WTC11 (cell line): ENCODE results near the gene KAT6B. TPM values are rescaled to one million over a fixed set of nuclear protein-coding genes. Genes with fewer than 3 reads are reported as not detected.

ENCODE experiments used
- ATAC-seq: fragments of 200-7000 bp; cut with Tn5 transposase; 2 replicates; pipeline ENCODE4 v1.10.0; 2021; ENCODE audit warnings: mild to moderate bottlenecking, moderate library complexity
- CTCF ChIA-PET: fragments of 300-600 bp; sonication (Branson Sonifier 250); formaldehyde crosslinking; loops from one replicate; lab custom pipeline; 2021; ENCODE audit warnings: antibody characterized with exemption; lab: Charles Lee
- POLR2A ChIA-PET: fragments of 350-600 bp; sonication (Branson Sonifier 250); formaldehyde crosslinking; loops from one replicate; lab custom pipeline; 2021; ENCODE audit warnings: antibody characterized with exemption; lab: Charles Lee
- DNase-seq: peaks from one replicate; pipeline ENCODE4 v3.0.0; 2021; ENCODE audit warnings: low spot score
- H3K27ac Mint-ChIP-seq: 2 replicates; pipeline ENCODE4 v1.8.0; 2021; ENCODE audit warnings: mixed read lengths
- H3K27me3 Mint-ChIP-seq: 2 replicates; pipeline ENCODE4 v1.8.0; 2021; ENCODE audit warnings: low read depth, mild to moderate bottlenecking, moderate library complexity, mixed read lengths
- H3K36me3 Mint-ChIP-seq: 2 replicates; pipeline ENCODE4 v1.8.0; 2021; ENCODE audit warnings: mixed read lengths
- H3K4me1 Mint-ChIP-seq: 2 replicates; pipeline ENCODE4 v1.8.0; 2022; ENCODE audit warnings: mixed read lengths
- H3K4me3 Mint-ChIP-seq: 2 replicates; pipeline ENCODE4 v1.8.0; 2021; ENCODE audit warnings: mild to moderate bottlenecking, moderate library complexity, mixed read lengths
- H3K9me3 Mint-ChIP-seq: 2 replicates; pipeline ENCODE4 v1.8.0; 2021; ENCODE audit warnings: mixed read lengths
- ARID4B ChIP-seq: sonication (generic); formaldehyde crosslinking; IDR thresholded peaks from 2 replicates; pipeline ENCODE4 v1.8.0; 2023; ENCODE audit warnings: missing genetic modification reagents, mild to moderate bottlenecking, borderline replicate concordance
- ATF3 ChIP-seq: sonication (generic); formaldehyde crosslinking; conservative IDR thresholded peaks from 2 replicates; pipeline ENCODE4 v1.8.1; 2022; ENCODE audit warnings: mild to moderate bottlenecking, missing genetic modification reagents
- ATF6 ChIP-seq: sonication (generic); formaldehyde crosslinking; IDR thresholded peaks from 2 replicates; pipeline ENCODE4 v1.8.1; 2023; ENCODE audit warnings: mild to moderate bottlenecking, missing genetic modification reagents
- CDX4 ChIP-seq: fragments of 250-450 bp; sonication (Bioruptor Pico); IDR thresholded peaks from 2 replicates; pipeline ENCODE4 v1.9.0; 2021; ENCODE audit warnings: moderate library complexity, mild to moderate bottlenecking, inconsistent platforms, borderline replicate concordance
- CREB1 ChIP-seq: sonication (generic); formaldehyde crosslinking; IDR thresholded peaks from 2 replicates; pipeline ENCODE4 v1.8.0; 2023; ENCODE audit warnings: mild to moderate bottlenecking, missing genetic modification reagents
- CTCF ChIP-seq: fragments of 200-600 bp; IDR thresholded peaks from 2 replicates; pipeline ENCODE4 v1.8.0; 2022; ENCODE audit warnings: antibody characterized with exemption
- FOXP1 ChIP-seq: sonication (generic); formaldehyde crosslinking; IDR thresholded peaks from 2 replicates; pipeline ENCODE4 v1.8.0; 2022; ENCODE audit warnings: missing genetic modification reagents, mild to moderate bottlenecking, moderate library complexity, borderline replicate concordance
- KAT7 ChIP-seq: sonication (generic); formaldehyde crosslinking; IDR thresholded peaks from 2 replicates; pipeline ENCODE4 v1.8.1; 2023; ENCODE audit warnings: missing genetic modification reagents, mild to moderate bottlenecking, borderline replicate concordance
- PRDM15 ChIP-seq: sonication (generic); formaldehyde crosslinking; IDR thresholded peaks from 2 replicates; pipeline ENCODE4 v1.8.0; 2022; ENCODE audit warnings: missing genetic modification reagents
- ZBTB21 ChIP-seq: sonication (generic); formaldehyde crosslinking; IDR thresholded peaks from 2 replicates; pipeline ENCODE4 v1.8.1; 2023; ENCODE audit warnings: mild to moderate bottlenecking, missing genetic modification reagents, borderline replicate concordance
- ZNF121 ChIP-seq: sonication (generic); formaldehyde crosslinking; IDR thresholded peaks from 2 replicates; pipeline ENCODE4 v1.8.0; 2023; ENCODE audit warnings: missing genetic modification reagents
- ZNF425 ChIP-seq: fragments of 250-450 bp; sonication (Bioruptor Pico); conservative IDR thresholded peaks from 2 replicates; pipeline ENCODE4 v1.9.0; 2021; ENCODE audit warnings: mild to moderate bottlenecking
- total RNA-seq: library from RNA; stranded (reverse); gene quantifications from 3 replicates; pipeline ENCODE4 v1.2.3, GENCODE V29; 2021

KAT6B gene
- total RNA-seq, 1 experiment from 2014 or later, result 18.5 TPM

GRCh38 chr10:74991435-74991834 lies 165.0 kb downstream of the KAT6B start:
- Mint-ChIP-seq H3K27ac (0 out of 2 replicates have a peak overlapping the region, but pooled peaks have one; percentile 20), H3K4me1 (no peaks in the 10 kb centered on the region), H3K4me3 (no peak overlapping the region), H3K36me3 (peaks cover 7% of the 10 kb centered on the region)
- ATAC-seq, result peak; percentile 73
- POLR2A ChIA-PET, result no interaction called here
- TF ChIP-seq CDX4 (CRISPR knock-in tag) (no peak), ZNF425 (CRISPR knock-in tag) (no peak), ZBTB21 (CRISPR knock-in tag) (no peak), CREB1 (CRISPR knock-in tag) (no peak), ARID4B (CRISPR knock-in tag) (no peak), ZNF121 (CRISPR knock-in tag) (no peak), PRDM15 (CRISPR knock-in tag) (no peak), ATF3 (CRISPR knock-in tag) (no peak), FOXP1 (no peak), CTCF (no peak), KAT7 (CRISPR knock-in tag) (no peak), ATF6 (CRISPR knock-in tag) (no peak)
- TF ChIP-seq, all 79 proteins: peak for 0
- CTCF ChIA-PET, result no interaction called here
- no peak for DNase-seq
- H3K27me3 Mint-ChIP-seq, result no peaks in the 10 kb centered on the region
- no peaks in the 10 kb centered on the region for H3K9me3 Mint-ChIP-seq
